K562 (cell line): Measurements from ENCODE around the gene PHF24.

Experiments
- ATF7 ChIP-seq: fragments of 450-650 bp; IDR thresholded peaks from 2 replicates; pipeline ENCODE4 v1.7.1; 2014; ENCODE audit warnings: mild to moderate bottlenecking, moderate library complexity
- CBFB ChIP-seq: sonication (generic); formaldehyde crosslinking; IDR thresholded peaks from 2 replicates; pipeline ENCODE4 v1.4.0; 2020; ENCODE audit warnings: mild to moderate bottlenecking, missing genetic modification reagents
- FOXK1 ChIP-seq: sonication (generic); formaldehyde crosslinking; IDR thresholded peaks from 2 replicates; pipeline ENCODE4 v1.8.0; 2022; ENCODE audit warnings: missing genetic modification reagents, mild to moderate bottlenecking, borderline replicate concordance
- GATA2 ChIP-seq: sonication (generic); formaldehyde crosslinking; IDR thresholded peaks from 2 replicates; pipeline ENCODE4 v1.4.0; 2020; ENCODE audit warnings: mild to moderate bottlenecking, missing genetic modification reagents
- MAFK ChIP-seq: IDR thresholded peaks from 2 replicates; pipeline ENCODE4 v1.6.1; 2011; ENCODE audit warnings: low read length, improper control_type of control experiment
- NFYB ChIP-seq: IDR thresholded peaks from 2 replicates; pipeline ENCODE4 v1.6.1; 2011; ENCODE audit warnings: mild to moderate bottlenecking, moderate library complexity; ENCODE audit not compliant: insufficient read length; ENCODE audit errors: extremely low read depth
- PHF8 ChIP-seq: fragments of 200-600 bp; sonication (generic); IDR thresholded peaks from 2 replicates; pipeline ENCODE4 v1.6.1; 2012; ENCODE audit warnings: mixed run types, mild to moderate bottlenecking, inconsistent platforms, low read length, moderate library complexity, borderline replicate concordance
- POLR2A ChIP-seq: fragments of 450-650 bp; conservative IDR thresholded peaks from 2 replicates; pipeline ENCODE4 v1.6.1; 2016
- ZNF707 ChIP-seq: fragments of 250-450 bp; sonication (Bioruptor Pico); conservative IDR thresholded peaks from 2 replicates; pipeline ENCODE4 v1.8.0; 2022; ENCODE audit warnings: inconsistent platforms, mild to moderate bottlenecking, moderate library complexity
- TF ChIP-seq, protein P1 (sequence below), 3 experiments: IDR thresholded peaks in 2 of 3; conservative IDR thresholded peaks in 1 of 3; 2 replicates each; pipeline ENCODE4 v1.5.1; 2011 to 2012; ENCODE audit warnings: low read length in 3 of 3, mild to moderate bottlenecking in 3 of 3, control low read depth in 2 of 3, improper control_type of control experiment in 1 of 3, inconsistent platforms in 1 of 3, low read depth in 1 of 3, mixed read lengths in 1 of 3, moderate library complexity in 1 of 3; ENCODE audit not compliant: insufficient read depth in 2 of 3
- TF ChIP-seq, protein P2 (sequence below): sonication (generic); formaldehyde crosslinking; IDR thresholded peaks from 2 replicates; pipeline ENCODE4 v1.9.0; 2022; ENCODE audit warnings: mild to moderate bottlenecking, missing genetic modification reagents

DNA sequence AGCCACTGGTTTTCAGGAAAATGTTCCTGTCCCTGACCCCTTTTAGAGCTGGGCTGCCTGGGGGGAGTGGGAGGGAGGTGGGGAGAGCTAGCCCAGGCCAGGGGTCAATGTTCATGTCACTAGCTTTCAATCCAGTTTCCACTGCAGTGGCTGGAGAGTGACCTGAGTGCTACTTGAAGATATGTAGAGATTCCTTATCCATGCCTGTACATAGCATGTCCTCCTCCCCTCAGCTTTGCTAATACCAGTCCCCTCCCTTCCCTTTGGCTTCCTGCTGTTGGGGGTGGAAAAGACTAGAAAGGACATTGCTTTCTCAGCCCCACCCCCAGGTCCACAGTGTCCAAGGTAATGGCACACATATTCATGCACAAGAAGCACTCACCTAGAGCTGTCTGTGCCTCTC is 39.3 kb downstream of the PHF24 start:
- TF ChIP-seq, protein P1, sequence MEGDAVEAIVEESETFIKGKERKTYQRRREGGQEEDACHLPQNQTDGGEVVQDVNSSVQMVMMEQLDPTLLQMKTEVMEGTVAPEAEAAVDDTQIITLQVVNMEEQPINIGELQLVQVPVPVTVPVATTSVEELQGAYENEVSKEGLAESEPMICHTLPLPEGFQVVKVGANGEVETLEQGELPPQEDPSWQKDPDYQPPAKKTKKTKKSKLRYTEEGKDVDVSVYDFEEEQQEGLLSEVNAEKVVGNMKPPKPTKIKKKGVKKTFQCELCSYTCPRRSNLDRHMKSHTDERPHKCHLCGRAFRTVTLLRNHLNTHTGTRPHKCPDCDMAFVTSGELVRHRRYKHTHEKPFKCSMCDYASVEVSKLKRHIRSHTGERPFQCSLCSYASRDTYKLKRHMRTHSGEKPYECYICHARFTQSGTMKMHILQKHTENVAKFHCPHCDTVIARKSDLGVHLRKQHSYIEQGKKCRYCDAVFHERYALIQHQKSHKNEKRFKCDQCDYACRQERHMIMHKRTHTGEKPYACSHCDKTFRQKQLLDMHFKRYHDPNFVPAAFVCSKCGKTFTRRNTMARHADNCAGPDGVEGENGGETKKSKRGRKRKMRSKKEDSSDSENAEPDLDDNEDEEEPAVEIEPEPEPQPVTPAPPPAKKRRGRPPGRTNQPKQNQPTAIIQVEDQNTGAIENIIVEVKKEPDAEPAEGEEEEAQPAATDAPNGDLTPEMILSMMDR (IDR thresholded peaks at IDR 0.05 in 2 of 3, conservative IDR thresholded peaks at IDR 0.05 in 1 of 3; ENCODE audit: insufficient read depth in 2 of 3, low read depth in 1 of 3, low read length in 3 of 3) = no peak
- TF ChIP-seq PHF8 (no peak), NFYB (no peak), MAFK (no peak), CBFB (CRISPR knock-in tag) (no peak), FOXK1 (CRISPR knock-in tag) (no peak), ATF7 (no peak), ZNF707 (no peak), POLR2A (no peak), GATA2 (CRISPR knock-in tag) (no peak)
- TF ChIP-seq, protein P2, sequence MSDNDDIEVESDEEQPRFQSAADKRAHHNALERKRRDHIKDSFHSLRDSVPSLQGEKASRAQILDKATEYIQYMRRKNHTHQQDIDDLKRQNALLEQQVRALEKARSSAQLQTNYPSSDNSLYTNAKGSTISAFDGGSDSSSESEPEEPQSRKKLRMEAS (CRISPR knock-in tag) = no peak
